GM21447 (cell line): ENCODE measurements around the gene DDX18.

ENCODE experiments used
- ATAC-seq: cut with Tn5 transposase; IDR thresholded peaks from one replicate; pipeline ENCODE4 v1.9.1; 2021; ENCODE audit not compliant: unreplicated experiment

Gene DDX18

GRCh38 chr2:117833911-117834310, 19.4 kb downstream of the DDX18 start:
- peak; percentile 47 for ATAC-seq

GRCh38 chr2:117834992-117835391, 20.5 kb downstream of the DDX18 start:
- ATAC-seq, result no peak

- peak; percentile 84 for ATAC-seq
These were observed 21.7 kb downstream of the DDX18 start for GRCh38 chr2:117835990-117836760.

GRCh38 chr2:117845304-117845703, 30.8 kb downstream of the DDX18 start:
- no peak for ATAC-seq

- ATAC-seq, result no peak
These were observed 35.5 kb downstream of the DDX18 start for GRCh38 chr2:117850015-117850414.

- no peak for ATAC-seq
These were observed 36.0 kb downstream of the DDX18 start for GRCh38 chr2:117850461-117850860.

GRCh38 chr2:117851969-117852368, 37.5 kb downstream of the DDX18 start:
- no peak for ATAC-seq

- ATAC-seq, result no peak
These were observed 38.8 kb downstream of the DDX18 start for GRCh38 chr2:117853316-117853715.

- no peak for ATAC-seq
These were observed 39.4 kb downstream of the DDX18 start for GRCh38 chr2:117853873-117854272.

GRCh38 chr2:117854610-117855009, 40.1 kb downstream of the DDX18 start:
- no peak for ATAC-seq

- ATAC-seq, result no peak
These were observed 41.4 kb downstream of the DDX18 start for GRCh38 chr2:117855886-117856285.

- no peak for ATAC-seq
These were observed 42.1 kb downstream of the DDX18 start for GRCh38 chr2:117856415-117857210.

- no peak for ATAC-seq
These were observed 43.8 kb downstream of the DDX18 start for GRCh38 chr2:117858336-117858735.

- no peak for ATAC-seq
These were observed 44.5 kb downstream of the DDX18 start for GRCh38 chr2:117858892-117859531.

GRCh38 chr2:117859532-117859911, 45.0 kb downstream of the DDX18 start:
- no peak for ATAC-seq

GRCh38 chr2:117859924-117860647, 45.6 kb downstream of the DDX18 start:
- ATAC-seq, result no peak

- ATAC-seq, result no peak
These were observed 48.0 kb downstream of the DDX18 start for GRCh38 chr2:117862459-117862858.

GRCh38 chr2:117875786-117876185, 61.3 kb downstream of the DDX18 start:
- ATAC-seq, result no peak

- ATAC-seq, result no peak
These were observed 64.5 kb downstream of the DDX18 start for GRCh38 chr2:117879003-117879402.
